ENCODE measurements around the gene GSG1.
"Not testable (repeated sequence)": the region's sequence is repeated elsewhere in the genome, so short reads cannot be mapped to it uniquely, and the experiment has no call there.

The GSG1 gene

GRCh38 chr12:13053617-13054016 lies 49.9 kb downstream of the GSG1 start:
- DNase-seq (ENCODE audit: low read depth) = not testable (repeated sequence)

DNA sequence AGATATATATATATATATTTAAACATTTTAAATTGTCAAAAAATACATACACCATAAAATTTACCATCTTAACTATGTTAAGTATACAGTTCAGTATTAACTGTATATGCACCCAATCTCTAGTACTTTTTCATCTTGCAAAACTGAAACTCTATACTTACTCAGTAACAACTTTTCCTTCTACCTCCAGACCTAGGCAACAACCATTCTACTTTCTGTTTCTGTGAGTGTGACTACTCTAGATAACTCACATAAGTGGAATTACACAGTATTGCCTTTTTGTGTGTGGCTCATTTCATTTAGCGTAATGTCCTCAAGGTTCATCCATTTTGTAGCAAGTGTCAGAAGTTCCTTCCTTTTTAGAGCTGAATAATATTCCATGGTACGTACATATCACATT lies 51.0 kb downstream of the GSG1 start:
- DNase-seq (ENCODE audit: low read depth) = no peak

DNA sequence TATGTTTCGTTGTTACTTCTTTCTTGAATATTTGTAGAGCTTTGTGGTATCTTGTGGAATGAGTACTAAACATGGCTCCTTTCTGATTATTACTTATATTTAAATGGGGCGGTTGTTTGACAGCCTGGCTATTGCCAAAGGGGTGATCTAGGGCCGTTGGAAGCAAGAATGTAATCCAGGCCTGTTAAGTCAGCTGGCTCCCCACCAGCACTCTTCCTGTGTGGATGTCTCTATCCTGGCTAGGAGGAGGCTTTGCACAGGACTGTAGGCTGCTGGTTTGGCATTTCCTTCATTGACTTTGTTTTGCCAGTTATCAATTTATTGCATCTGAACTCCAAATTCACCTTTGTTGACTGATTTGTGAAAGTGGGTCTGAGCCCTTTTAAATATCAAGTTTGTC lies 53.7 kb downstream of the GSG1 start:
- DNase-seq (ENCODE audit: low read depth) = no peak

DNA sequence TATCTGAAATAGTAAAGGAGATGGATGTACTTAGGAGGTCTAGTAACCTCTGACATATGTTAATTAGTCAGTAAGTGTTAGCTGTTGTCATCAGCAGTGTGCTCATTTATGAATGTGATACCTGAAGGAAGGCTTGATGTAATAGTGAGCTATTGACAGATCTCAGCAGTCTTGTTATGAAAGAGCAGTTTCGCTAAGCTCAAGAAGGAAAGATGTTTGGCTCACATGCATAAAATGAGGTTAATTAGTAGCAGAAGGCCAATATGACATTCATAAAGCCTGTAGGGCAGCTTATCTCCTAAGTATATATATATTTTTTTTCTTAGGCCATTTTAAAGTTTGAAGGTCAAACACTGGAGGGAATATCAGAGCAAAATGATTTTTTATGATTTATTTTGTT lies 56.5 kb downstream of the GSG1 start:
- no peak for DNase-seq (ENCODE audit: low read depth)

DNA sequence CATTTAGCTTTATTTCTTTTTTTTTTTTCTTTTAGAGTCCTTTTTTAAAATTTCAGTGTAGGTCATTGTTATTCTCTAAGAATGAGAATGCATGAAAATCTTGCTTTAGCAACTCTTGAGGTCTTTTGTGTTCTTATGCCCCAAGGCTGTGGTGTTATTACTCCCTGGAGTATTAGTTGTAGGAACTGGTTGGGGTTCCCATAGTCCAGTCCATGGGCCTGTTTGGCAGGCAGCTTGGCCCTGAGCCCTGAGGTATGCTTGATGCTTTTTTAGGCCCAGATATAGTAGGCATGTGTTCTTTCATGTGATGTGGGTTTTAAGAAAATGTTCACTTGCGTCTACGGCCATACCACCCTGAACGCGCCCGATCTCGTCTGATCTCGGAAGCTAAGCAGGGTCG lies 57.7 kb downstream of the GSG1 start:
- no peak for DNase-seq (ENCODE audit: low read depth)

GRCh38 chr12:13044906-13045299 lies 58.6 kb downstream of the GSG1 start:
- DNase-seq (ENCODE audit: low read depth) = no peak

- DNase-seq (ENCODE audit: low read depth) = no peak
Measured at GRCh38 chr12:13044002-13044905, 59.2 kb downstream of the GSG1 start, which contains the start of gene FAM234B. Gene FAM234B (plus strand): TSS chr12:13044381. CDS start chr12:13044404, 23 bp downstream.

- no peak for DNase-seq (ENCODE audit: low read depth)
Measured at GRCh38 chr12:13042666-13043230, 60.7 kb downstream of the GSG1 start.

DNA sequence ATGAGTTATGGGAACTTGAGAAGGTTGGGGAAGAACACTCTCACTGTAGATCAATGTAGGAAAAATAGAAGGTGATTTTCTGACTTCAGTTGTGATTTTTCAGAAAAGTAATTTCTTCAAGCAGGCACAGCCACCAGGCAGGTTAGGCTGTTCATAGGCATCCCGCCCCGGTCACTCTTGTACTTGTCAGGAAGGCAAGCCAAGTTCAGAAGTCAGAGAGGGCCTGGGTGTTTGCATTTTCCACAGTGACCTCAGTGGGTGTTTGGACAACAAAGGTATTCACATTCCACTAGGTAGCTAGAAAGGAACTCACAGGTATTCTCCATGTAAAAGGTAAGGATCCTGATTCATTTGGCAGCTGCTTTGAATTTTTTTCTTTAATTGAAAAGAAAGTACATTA lies 62.2 kb downstream of the GSG1 start:
- DNase-seq (ENCODE audit: low read depth) = no peak

DNA sequence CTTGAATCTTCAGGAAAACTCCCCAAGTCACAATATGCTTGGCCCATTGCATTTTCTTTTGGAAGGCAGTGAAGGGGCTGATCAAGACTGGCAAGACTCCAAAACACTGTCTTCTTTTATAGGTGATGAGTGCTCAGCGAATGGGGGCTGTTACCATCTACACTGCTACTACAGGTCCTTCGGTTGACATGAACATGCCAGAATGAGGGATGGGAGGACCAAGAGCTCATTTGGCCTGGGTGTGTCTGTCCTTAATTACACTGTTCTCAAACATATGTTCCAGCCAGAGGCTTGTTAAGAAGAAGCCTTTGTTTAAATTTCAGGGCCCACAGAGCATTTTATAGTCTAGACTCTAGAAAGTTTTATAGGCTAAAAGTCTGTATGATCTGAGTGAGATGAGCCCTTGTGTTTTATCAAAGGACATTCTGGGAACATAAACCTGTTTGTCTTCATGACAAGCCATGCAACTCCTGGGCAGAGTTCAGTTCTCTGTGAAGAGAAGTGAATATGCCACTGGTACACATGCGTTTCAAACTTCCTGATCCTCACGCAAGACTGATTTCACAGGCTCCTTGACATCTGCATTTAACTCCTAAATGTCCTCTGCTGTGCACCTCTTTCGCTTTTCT lies 64.0 kb downstream of the GSG1 start:
- DNase-seq (ENCODE audit: low read depth) = no peak

DNA sequence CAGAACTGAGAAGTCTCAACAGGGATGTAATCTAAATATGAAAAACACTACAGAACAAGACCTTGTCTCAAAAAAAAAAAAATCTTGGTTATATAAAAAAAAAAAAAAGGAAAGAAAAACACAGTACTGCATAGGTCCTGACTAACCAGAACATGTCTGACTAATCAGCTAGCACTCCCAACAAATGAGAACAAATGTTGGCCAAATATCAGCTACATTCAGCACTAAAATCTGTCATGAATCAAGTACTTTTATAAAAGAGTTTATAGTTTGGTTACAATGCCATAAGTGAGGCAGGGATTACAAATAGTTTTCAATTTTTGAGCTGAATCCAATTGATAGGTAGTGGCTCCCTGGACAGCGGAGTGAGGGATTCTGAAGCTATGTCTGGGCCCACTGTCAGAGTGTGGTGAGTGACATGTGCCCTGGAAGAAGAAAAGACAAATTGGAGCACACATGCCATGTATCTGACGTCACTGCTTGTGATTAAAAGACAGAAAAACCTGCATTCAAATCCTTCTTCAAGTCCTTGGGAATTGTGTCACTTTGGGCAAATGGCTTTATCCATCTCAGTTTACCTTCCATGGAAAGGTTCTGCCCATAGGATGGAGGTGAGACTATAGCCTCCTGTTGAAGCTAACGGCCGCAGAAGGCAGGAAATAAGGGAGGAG lies 64.8 kb downstream of the GSG1 start:
- peak; percentile 60 for DNase-seq (ENCODE audit: low read depth)

DNA sequence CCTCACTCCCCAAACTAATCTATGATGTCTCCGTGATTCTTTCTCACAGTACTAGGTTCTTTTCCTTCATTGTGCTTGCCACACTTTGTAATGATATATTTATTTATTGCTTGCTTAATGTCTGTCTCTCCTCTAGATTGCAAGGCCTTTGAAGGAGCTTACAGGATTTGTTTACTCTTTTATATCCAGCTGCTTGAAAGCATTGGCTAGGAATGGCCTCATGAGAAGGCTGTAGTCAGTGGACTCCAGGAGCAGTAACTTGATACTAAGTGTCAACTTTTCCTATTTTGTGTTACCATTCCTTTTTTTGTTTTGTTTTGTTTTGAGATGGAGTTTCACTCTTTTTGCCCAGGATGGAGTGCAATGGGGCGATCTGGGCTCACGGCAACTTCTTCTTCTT lies 66.6 kb downstream of the GSG1 start:
- DNase-seq (ENCODE audit: low read depth) = no peak

DNA sequence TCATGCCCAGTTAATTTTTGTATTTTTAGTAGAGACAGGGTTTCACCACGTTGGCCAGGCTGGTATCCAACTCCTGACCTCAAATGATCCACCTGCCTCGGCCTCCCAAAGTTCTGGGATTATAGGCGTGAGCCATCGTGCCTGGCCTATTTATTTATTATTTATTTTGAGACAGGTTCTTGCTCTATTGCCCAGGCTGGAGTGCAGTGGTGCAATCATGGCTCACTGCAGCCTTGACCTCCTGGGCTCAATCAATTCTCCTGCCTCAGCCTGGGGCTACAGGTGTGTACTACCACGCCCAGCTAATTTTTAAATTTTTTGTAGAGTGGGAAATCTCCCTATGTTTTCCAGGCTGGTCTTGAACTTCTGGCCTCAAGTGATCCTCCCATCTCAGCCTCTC lies 68.1 kb downstream of the GSG1 start:
- DNase-seq (ENCODE audit: low read depth) = not testable (repeated sequence)

Data from fibroblast of the conjunctiva (primary cell).